Activated CD8-positive, alpha-beta T cell treated with anti-CD3 and anti-CD28 coated beads for 36 hours (primary cell): ENCODE measurements around the gene BEST1. TPM values are rescaled to one million over a fixed set of nuclear protein-coding genes. Genes with fewer than 3 reads are reported as not detected.

Source experiments
- ATAC-seq: fragments of 200-7000 bp; cut with Tn5 transposase; one replicate; pipeline ENCODE4 v1.10.0; 2021; ENCODE audit warnings: mild to moderate bottlenecking, moderate library complexity
- CTCF ChIA-PET: fragments of 350-600 bp; sonication (Branson Sonifier 250); formaldehyde crosslinking; loops from one replicate; lab custom pipeline; 2021; ENCODE audit warnings: antibody characterized with exemption; lab: Charles Lee
- POLR2A ChIA-PET: fragments of 350-600 bp; sonication (Branson Sonifier 250); formaldehyde crosslinking; loops from one replicate; lab custom pipeline; 2021; ENCODE audit warnings: antibody characterized with exemption; lab: Charles Lee
- DNase-seq: peaks from one replicate; pipeline ENCODE4 v3.0.0-alpha.2; 2020
- H3K27ac Mint-ChIP-seq: one replicate; pipeline ENCODE4 v1.8.0; 2021; ENCODE audit warnings: mild to moderate bottlenecking, mixed read lengths
- H3K27me3 Mint-ChIP-seq: one replicate; pipeline ENCODE4 v1.8.0; 2021; ENCODE audit warnings: mixed read lengths
- H3K36me3 Mint-ChIP-seq: one replicate; pipeline ENCODE4 v1.8.0; 2021; ENCODE audit warnings: low read depth, mixed read lengths
- H3K4me1 Mint-ChIP-seq: one replicate; pipeline ENCODE4 v1.8.0; 2021; ENCODE audit warnings: low read depth, mixed read lengths
- H3K4me3 Mint-ChIP-seq: one replicate; pipeline ENCODE4 v1.8.0; 2021; ENCODE audit warnings: mild to moderate bottlenecking, moderate library complexity, mixed read lengths
- H3K9me3 Mint-ChIP-seq: one replicate; pipeline ENCODE4 v1.8.0; 2021; ENCODE audit warnings: mixed read lengths
- intact Hi-C: fragments of 100-400 bp; cut with micrococcal nuclease; formaldehyde crosslinking; loops from one replicate; pipeline ENCODE4 v1.10.0; 2022
- total RNA-seq, 2 experiments: library from RNA; stranded (reverse); gene quantifications; one replicate each; pipeline ENCODE4 v1.2.3, GENCODE V29; 2021
- TF ChIP-seq, protein P1 (sequence below): fragments of 200-600 bp; IDR thresholded peaks from one replicate; pipeline ENCODE4 v1.8.0; 2022; ENCODE audit warnings: antibody characterized with exemption, mild to moderate bottlenecking

BEST1 gene
- total RNA-seq, 2 experiments from 2014 or later, result 0.61 to 0.83 TPM

DNA sequence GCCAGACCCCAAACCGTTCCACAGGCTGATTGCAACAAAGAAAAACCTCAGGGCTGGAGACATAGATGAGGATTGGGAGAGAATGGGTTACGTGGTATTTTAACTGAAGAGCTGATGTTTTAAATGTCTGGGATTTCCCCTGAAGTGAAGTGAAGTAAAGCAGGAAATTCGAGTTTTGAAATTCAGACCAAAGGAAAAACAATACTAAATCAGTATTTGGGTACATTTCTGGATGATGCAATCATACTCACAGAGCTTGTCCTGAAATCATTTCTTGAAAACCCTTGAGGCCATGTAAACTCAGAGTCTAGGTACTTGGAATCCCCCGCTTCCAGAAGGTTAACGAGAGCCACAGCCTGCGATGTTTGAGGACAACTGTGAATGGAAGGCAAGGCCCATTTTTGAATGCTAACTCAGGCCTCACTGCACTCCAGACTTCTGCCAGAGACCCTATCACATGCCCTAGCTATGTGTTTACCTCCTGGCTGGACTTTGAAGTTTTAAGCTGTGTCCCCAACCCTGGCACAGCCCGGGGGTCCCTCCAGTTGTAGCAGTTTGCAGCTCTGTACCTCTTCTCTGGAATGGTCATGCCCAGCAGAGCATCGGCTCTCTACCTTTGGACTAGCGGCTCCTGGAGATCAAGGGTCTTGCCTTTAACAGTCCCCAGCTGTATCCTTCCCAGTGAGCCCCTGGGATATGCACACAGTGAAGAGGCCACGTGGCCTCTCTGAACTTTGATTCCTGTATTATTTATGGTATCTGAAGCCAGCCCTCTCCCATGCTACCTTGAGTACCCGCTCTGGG is 22.7 kb downstream of the BEST1 start:
- peak; percentile 6 for ATAC-seq
- DNase-seq, result no peak
- TF ChIP-seq, protein P1, sequence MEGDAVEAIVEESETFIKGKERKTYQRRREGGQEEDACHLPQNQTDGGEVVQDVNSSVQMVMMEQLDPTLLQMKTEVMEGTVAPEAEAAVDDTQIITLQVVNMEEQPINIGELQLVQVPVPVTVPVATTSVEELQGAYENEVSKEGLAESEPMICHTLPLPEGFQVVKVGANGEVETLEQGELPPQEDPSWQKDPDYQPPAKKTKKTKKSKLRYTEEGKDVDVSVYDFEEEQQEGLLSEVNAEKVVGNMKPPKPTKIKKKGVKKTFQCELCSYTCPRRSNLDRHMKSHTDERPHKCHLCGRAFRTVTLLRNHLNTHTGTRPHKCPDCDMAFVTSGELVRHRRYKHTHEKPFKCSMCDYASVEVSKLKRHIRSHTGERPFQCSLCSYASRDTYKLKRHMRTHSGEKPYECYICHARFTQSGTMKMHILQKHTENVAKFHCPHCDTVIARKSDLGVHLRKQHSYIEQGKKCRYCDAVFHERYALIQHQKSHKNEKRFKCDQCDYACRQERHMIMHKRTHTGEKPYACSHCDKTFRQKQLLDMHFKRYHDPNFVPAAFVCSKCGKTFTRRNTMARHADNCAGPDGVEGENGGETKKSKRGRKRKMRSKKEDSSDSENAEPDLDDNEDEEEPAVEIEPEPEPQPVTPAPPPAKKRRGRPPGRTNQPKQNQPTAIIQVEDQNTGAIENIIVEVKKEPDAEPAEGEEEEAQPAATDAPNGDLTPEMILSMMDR, result no peak
- Mint-ChIP-seq H3K27me3 (no peaks in the 10 kb centered on the region), H3K4me3 (peak overlapping the region; percentile 16), H3K4me1 (peaks cover 52% of the 10 kb centered on the region), H3K36me3 (no peaks in the 10 kb centered on the region), H3K9me3 (no peaks in the 10 kb centered on the region), H3K27ac (peak overlapping the region; percentile 89)
- ChIA-PET POLR2A (interaction anchor here (0.7 to 1.9 kb wide), 6 partner anchors 9 to 138 kb away, joined by 3 to 6 read pairs (median 3); no protein-coding TSS in a partner anchor), CTCF (interaction anchor here (0.6 to 3.7 kb wide), 9 partner anchors 10 to 1051 kb away, joined by 3 to 26 read pairs (median 3); no protein-coding TSS in a partner anchor)
- intact Hi-C loops, result no loop called here

DNA sequence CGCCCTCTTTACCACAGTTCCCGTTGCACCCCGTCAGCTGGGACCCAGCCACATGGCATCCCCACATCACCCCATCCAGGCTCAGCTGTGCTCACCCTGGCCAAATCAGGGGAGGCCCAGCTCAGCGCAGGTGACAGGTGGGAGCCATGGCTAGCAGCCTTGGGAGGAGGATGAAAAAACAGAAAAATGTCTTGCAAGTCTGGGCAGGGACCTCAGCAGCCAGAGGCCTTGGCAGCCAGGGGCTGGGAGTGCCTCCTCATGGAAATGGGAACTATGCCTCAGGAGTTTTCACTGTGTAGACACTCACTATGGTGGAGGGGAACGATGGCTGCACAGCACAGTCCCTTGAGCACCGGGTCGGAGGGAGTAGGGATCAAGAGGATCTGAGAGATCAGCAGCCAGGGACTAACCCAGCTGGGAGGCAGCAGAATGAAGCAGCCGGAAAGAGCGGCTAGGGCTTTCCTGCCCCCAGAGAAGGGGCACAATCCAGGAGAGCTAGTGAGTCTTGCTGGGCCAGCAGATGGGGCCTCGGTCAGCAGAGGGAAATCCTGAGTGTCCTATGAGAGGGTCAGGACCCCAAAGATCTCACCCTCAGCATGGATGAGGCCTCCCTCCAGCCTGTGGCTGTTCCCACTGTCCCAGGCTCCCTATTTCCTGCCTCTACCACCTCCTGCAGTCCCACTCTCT is 23.5 kb downstream of the BEST1 start:
- no peak overlapping the region for H3K4me3 Mint-ChIP-seq
- H3K36me3 Mint-ChIP-seq, result no peaks in the 10 kb centered on the region
- POLR2A ChIA-PET, result interaction anchor here (0.9 to 1.9 kb wide), 3 partner anchors 52 to 139 kb away, joined by 3 to 6 read pairs (median 3); no protein-coding TSS in a partner anchor
- intact Hi-C loops, result no loop called here
- CTCF ChIA-PET, result interaction anchor here (0.7 to 3.7 kb wide), 6 partner anchors 15 to 1050 kb away, joined by 3 to 26 read pairs (median 4); no protein-coding TSS in a partner anchor
- no peaks in the 10 kb centered on the region for H3K9me3 Mint-ChIP-seq
- TF ChIP-seq, protein P1, result no peak
- H3K27ac Mint-ChIP-seq, result peak overlapping the region; percentile 89
- H3K27me3 Mint-ChIP-seq, result no peaks in the 10 kb centered on the region
- peaks cover 48% of the 10 kb centered on the region for H3K4me1 Mint-ChIP-seq
- DNase-seq, result no peak
- no peak for ATAC-seq

DNA sequence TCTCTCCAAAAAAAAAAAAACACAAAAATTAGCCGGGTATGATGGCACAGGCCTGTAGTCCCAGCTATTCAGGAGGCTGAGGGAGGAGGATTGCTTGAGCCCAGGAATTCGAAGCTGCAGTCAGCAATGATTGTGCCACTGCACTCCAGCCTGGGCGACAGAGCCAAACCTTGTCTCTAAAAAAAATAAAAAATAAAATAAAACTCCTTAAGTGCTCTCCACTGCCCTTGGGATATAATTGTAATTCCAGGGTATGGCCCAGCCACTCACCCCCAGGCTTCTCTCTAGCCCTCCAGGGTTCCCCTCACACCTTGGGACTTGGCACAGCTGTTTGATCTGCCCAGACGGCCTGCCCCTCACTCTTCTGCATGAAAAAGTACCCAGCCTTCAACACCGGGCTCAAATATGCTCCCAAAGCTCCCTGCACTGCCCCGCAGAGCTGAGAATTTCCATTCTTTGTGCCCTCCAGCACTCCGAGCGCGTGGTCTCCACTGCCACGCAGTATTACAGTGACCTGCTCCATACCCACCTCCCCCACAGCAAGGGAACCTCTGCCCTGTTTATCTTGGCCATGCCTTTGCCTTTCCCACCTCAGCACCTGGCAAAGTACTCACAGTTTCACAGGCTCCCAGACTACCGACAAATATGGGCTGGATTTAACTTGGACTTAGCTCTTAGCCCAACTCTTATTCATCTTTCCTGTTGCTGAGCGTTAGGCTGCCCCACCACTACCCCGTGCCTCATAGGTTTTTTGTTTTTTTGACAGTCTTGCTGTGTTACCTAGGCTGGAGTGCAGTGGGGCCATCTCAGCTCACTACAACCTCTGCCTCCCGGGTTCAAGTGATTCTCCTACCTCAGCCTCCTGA is 24.8 kb downstream of the BEST1 start:
- H3K4me1 Mint-ChIP-seq, result peaks cover 34% of the 10 kb centered on the region
- no peaks in the 10 kb centered on the region for H3K36me3 Mint-ChIP-seq
- ChIA-PET POLR2A (no interaction called here), CTCF (interaction anchor here (4.2 kb wide), 1 partner anchor 28 kb away, joined by 19 read pairs; no protein-coding TSS in a partner anchor)
- intact Hi-C loops, result no loop called here
- DNase-seq (no peak), ATAC-seq (no peak)
- H3K27ac Mint-ChIP-seq, result peak overlapping the region; percentile 4
- H3K4me3 Mint-ChIP-seq, result no peak overlapping the region
- no peaks in the 10 kb centered on the region for H3K9me3 Mint-ChIP-seq
- H3K27me3 Mint-ChIP-seq, result no peaks in the 10 kb centered on the region
- TF ChIP-seq, protein P1, result no peak

DNA sequence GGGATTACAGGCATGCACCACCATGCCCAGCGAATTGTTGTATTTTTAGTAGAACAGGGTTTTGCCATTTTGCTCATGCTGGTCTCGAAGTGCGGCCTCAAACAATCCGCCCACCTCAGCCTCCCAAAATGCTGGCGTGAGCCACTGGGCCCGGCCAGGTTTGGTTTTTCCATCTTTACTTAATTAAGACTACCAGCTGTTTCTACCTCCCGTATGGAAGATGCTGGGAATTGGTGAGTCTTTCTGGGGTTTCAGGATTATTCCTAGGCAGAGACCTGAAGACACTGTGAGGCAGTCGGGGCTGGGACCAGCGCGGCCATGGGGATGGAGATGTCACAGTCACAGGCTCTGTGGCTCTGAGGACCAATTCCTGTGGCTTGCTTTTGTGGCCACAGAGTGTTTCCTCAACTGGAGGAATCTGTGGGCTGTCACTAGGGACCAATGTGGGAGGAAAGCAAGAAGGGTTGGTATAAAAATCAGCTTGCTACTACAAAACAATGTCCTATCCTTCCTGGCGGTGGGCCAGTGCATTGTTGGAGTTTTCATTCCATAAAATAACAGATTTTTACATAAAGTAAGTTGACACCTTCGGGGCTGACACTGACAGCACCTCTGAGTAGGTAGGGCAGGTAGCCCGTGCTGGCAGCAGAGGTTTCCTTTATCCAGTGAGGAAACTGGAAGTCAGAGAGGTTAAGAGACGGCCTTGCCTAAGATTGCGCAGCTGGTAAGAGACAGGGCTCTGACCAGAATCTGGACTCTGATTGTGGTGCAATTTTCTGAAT is 25.7 kb downstream of the BEST1 start:
- DNase-seq (no peak), ATAC-seq (no peak)
- no peaks in the 10 kb centered on the region for H3K27me3 Mint-ChIP-seq
- POLR2A ChIA-PET, result no interaction called here
- H3K27ac Mint-ChIP-seq, result no peak overlapping the region
- no peak overlapping the region for H3K4me3 Mint-ChIP-seq
- no peaks in the 10 kb centered on the region for H3K36me3 Mint-ChIP-seq
- intact Hi-C loops, result no loop called here
- peaks cover 29% of the 10 kb centered on the region for H3K4me1 Mint-ChIP-seq
- TF ChIP-seq, protein P1, result no peak
- H3K9me3 Mint-ChIP-seq, result no peaks in the 10 kb centered on the region
- CTCF ChIA-PET, result interaction anchor here (1.6 to 4.2 kb wide), 2 partner anchors 29 to 106 kb away, joined by 7 to 19 read pairs; no protein-coding TSS in a partner anchor
